HCT116 (cell line): ENCODE measurements around the gene CHST9. TPM values are rescaled to one million over a fixed set of nuclear protein-coding genes. Genes with fewer than 3 reads are reported as not detected.

Experiments
- ATAC-seq: fragments of 200-7000 bp; cut with Tn5 transposase; 2 replicates; pipeline ENCODE4 v1.9.1; 2020; ENCODE audit warnings: mild to moderate bottlenecking, moderate library complexity
- BruUV-seq: library from RNA; stranded (reverse); fragments of 400-500 nt; replicated peaks from 2 replicates; lab custom pipeline; 2021; lab: Mats Ljungman, UMichigan
- CTCF ChIA-PET: fragments of 300-600 bp; sonication (Branson Sonifier 250); formaldehyde crosslinking; loops from one replicate; lab custom pipeline; 2021; ENCODE audit warnings: antibody characterized with exemption; lab: Charles Lee
- POLR2A ChIA-PET: fragments of 300-600, 350-600 bp; sonication (Branson Sonifier 250); formaldehyde crosslinking; loops from one replicate; lab custom pipeline; 2021; ENCODE audit warnings: antibody characterized with exemption; lab: Charles Lee
- RAD21 ChIA-PET, 2 experiments: fragments of 300-600 bp; sonication (Branson Sonifier 250); formaldehyde crosslinking; loops; one replicate each; lab custom pipeline; 2023; ENCODE audit warnings: low total read pairs in 2 of 2; ENCODE audit not compliant: uncharacterized antibody in 2 of 2, unreplicated experiment in 2 of 2, low non-redundant PET in 1 of 2; lab: Charles Lee
- DNase-seq: peaks from one replicate; pipeline ENCODE4 v3.0.0-alpha.2; 2010; ENCODE audit warnings: low read depth, low spot score
- H2AFZ ChIP-seq: fragments of 200-600 bp; shearing (Covaris generic), sonication (generic); 2 replicates; pipeline ENCODE4 v1.6.1; 2017; ENCODE audit warnings: low read depth, mixed run types, mixed read lengths, antibody characterized with exemption, low read length; ENCODE audit not compliant: poor library complexity, severe bottlenecking
- H3K27ac ChIP-seq: 2 replicates; pipeline ENCODE4 v1.5.1; 2012; ENCODE audit warnings: low read depth, low read length
- H3K27me3 ChIP-seq: fragments of 200-600 bp; sonication (generic); 2 replicates; pipeline ENCODE4 v1.6.1; 2016; ENCODE audit warnings: mixed run types, low read length, mixed read lengths; ENCODE audit not compliant: insufficient read depth
- H3K36me3 ChIP-seq, 2 experiments: fragments of 200-500 bp in 1 of 2; fragments of 200-600 bp in 1 of 2; sonication (Bioruptor generic) in 1 of 2; sonication (generic) in 1 of 2; 2 replicates each; pipeline versions ENCODE4 v1.5.1 to v1.6.1; 2014 to 2016; ENCODE audit warnings: low read length in 2 of 2, inconsistent platforms in 1 of 2, mixed read lengths in 1 of 2, mixed run types in 1 of 2; ENCODE audit not compliant: insufficient read depth in 2 of 2, control insufficient read depth in 1 of 2
- H3K4me1 ChIP-seq, 2 experiments: fragments of 200-600 bp in 1 of 2; sonication (generic) in 1 of 2; 2 replicates each; pipeline versions ENCODE4 v1.5.1 to v1.6.1; 2012 to 2017; ENCODE audit warnings: low read length in 2 of 2, inconsistent platforms in 1 of 2, mild to moderate bottlenecking in 1 of 2, mixed read lengths in 1 of 2, mixed run types in 1 of 2, moderate library complexity in 1 of 2; ENCODE audit not compliant: insufficient read depth in 2 of 2, control insufficient read depth in 1 of 2
- H3K4me2 ChIP-seq: fragments of 200-600 bp; sonication (generic); 2 replicates; pipeline ENCODE4 v1.6.1; 2017; ENCODE audit warnings: mixed run types, low read length, mixed read lengths
- H3K4me3 ChIP-seq, 2 experiments: fragments of 200-600 bp in 1 of 2; sonication (generic) in 1 of 2; replicated peaks in 1 of 2; 2 replicates each; pipeline ENCODE4 v1.5.1; 2011 to 2016; ENCODE audit warnings: low read length in 2 of 2, control low read depth in 1 of 2, low read depth in 1 of 2, mild to moderate bottlenecking in 1 of 2, mixed read lengths in 1 of 2, mixed run types in 1 of 2
- H3K79me2 ChIP-seq: fragments of 200-600 bp; sonication (generic); 2 replicates; pipeline ENCODE4 v1.6.1; 2017; ENCODE audit warnings: mild to moderate bottlenecking, mixed run types, low read length, moderate library complexity, mixed read lengths; ENCODE audit not compliant: insufficient read depth
- H3K9ac ChIP-seq: fragments of 200-600 bp; sonication (generic); 2 replicates; pipeline ENCODE4 v1.6.1; 2016; ENCODE audit warnings: low read length, mixed read lengths
- H3K9me2 ChIP-seq: fragments of 200-600 bp; sonication (generic), shearing (Covaris generic); 2 replicates; pipeline ENCODE4 v1.6.1; 2017; ENCODE audit warnings: mixed run types, mild to moderate bottlenecking, moderate library complexity; ENCODE audit not compliant: insufficient read depth
- H3K9me3 ChIP-seq, 2 experiments: fragments of 200-500 bp in 1 of 2; fragments of 200-600 bp in 1 of 2; sonication (Bioruptor generic) in 1 of 2; sonication (generic) in 1 of 2; 2 replicates each; pipeline ENCODE4 v1.6.1; 2014 to 2017; ENCODE audit warnings: low read length in 2 of 2, mixed read lengths in 2 of 2, inconsistent platforms in 1 of 2, low read depth in 1 of 2, mild to moderate bottlenecking in 1 of 2, mixed run types in 1 of 2, moderate library complexity in 1 of 2; ENCODE audit not compliant: control insufficient read depth in 1 of 2, insufficient read depth in 1 of 2
- H4K20me1 ChIP-seq: fragments of 200-600 bp; sonication (generic), shearing (Covaris generic); 2 replicates; pipeline ENCODE4 v1.6.1; 2017; ENCODE audit warnings: mixed run types, mild to moderate bottlenecking, moderate library complexity; ENCODE audit not compliant: insufficient read depth
- ATF3 ChIP-seq: IDR thresholded peaks from 2 replicates; pipeline ENCODE4 v1.6.1; 2012
- EGR1 ChIP-seq: IDR thresholded peaks from 2 replicates; pipeline ENCODE4 v1.6.1; 2012; ENCODE audit warnings: low read depth
- EZH2 ChIP-seq: fragments of 200-600 bp; sonication (generic); IDR thresholded peaks from 2 replicates; pipeline ENCODE4 v1.6.1; 2017; ENCODE audit warnings: antibody characterized with exemption, mixed run types
- EZH2phosphoT487 ChIP-seq: fragments of 200-600 bp; IDR thresholded peaks from 2 replicates; pipeline ENCODE4 v1.6.1; 2018; ENCODE audit warnings: antibody characterized with exemption, borderline replicate concordance
- FOSL1 ChIP-seq: IDR thresholded peaks from 2 replicates; pipeline ENCODE4 v1.6.1; 2012; ENCODE audit warnings: low read depth
- JUND ChIP-seq: IDR thresholded peaks from 2 replicates; pipeline ENCODE4 v1.6.1; 2012
- RAD21 ChIP-seq: IDR thresholded peaks from 2 replicates; pipeline ENCODE4 v1.6.1; 2012; ENCODE audit warnings: low read depth, mild to moderate bottlenecking
- SIN3A ChIP-seq: IDR thresholded peaks from 2 replicates; pipeline ENCODE4 v1.6.1; 2012; ENCODE audit warnings: low read depth
- SP1 ChIP-seq: IDR thresholded peaks from 2 replicates; pipeline ENCODE4 v1.6.1; 2012; ENCODE audit warnings: low read depth
- TCF7L2 ChIP-seq: IDR thresholded peaks from 2 replicates; pipeline ENCODE4 v1.7.0; 2011; ENCODE audit warnings: borderline replicate concordance, inconsistent platforms; ENCODE audit not compliant: insufficient read depth, insufficient read length; ENCODE audit errors: extremely low read depth
- YY1 ChIP-seq: IDR thresholded peaks from 2 replicates; pipeline ENCODE4 v1.6.1; 2011; ENCODE audit warnings: low read length, low read depth, moderate library complexity, mild to moderate bottlenecking; ENCODE audit not compliant: insufficient replicate concordance; ENCODE audit errors: extremely low read depth
- ZBTB33 ChIP-seq: IDR thresholded peaks from 2 replicates; pipeline ENCODE4 v1.6.1; 2011; ENCODE audit warnings: mild to moderate bottlenecking, low read length, moderate library complexity; ENCODE audit not compliant: insufficient replicate concordance; ENCODE audit errors: extremely low read depth
- ZFX ChIP-seq: fragments of 450-650 bp; IDR thresholded peaks from 2 replicates; pipeline ENCODE4 v1.6.1; 2017
- intact Hi-C: fragments of 100-400 bp; cut with micrococcal nuclease; formaldehyde crosslinking; loops from 2 replicates; pipeline ENCODE4 v1.10.0; 2022
- total RNA-seq: library from RNA; stranded (reverse); gene quantifications from one replicate; pipeline ENCODE4 v1.2.1, GENCODE V29; 2021; ENCODE audit not compliant: unreplicated experiment
- TF ChIP-seq, protein P1 (sequence below), 3 experiments: fragments of 200-600 bp in 1 of 3; sonication (generic) in 1 of 3; IDR thresholded peaks in 2 of 3; conservative IDR thresholded peaks in 1 of 3; 2 replicates each; pipeline ENCODE4 v1.5.1; 2012 to 2017; ENCODE audit warnings: low read depth in 2 of 3, low read length in 2 of 3, antibody characterized with exemption in 1 of 3, borderline replicate concordance in 1 of 3, control low read depth in 1 of 3, mild to moderate bottlenecking in 1 of 3, mixed read lengths in 1 of 3, mixed run types in 1 of 3, moderate library complexity in 1 of 3; ENCODE audit not compliant: insufficient read depth in 1 of 3

The CHST9 gene
- total RNA-seq, 1 experiment from 2014 or later: not detected

GRCh38 chr18:27188309-27188708 is 3.2 kb upstream of the CHST9 start (continued):
- TF ChIP-seq EZH2phosphoT487: no peak
- TF ChIP-seq, protein P1, sequence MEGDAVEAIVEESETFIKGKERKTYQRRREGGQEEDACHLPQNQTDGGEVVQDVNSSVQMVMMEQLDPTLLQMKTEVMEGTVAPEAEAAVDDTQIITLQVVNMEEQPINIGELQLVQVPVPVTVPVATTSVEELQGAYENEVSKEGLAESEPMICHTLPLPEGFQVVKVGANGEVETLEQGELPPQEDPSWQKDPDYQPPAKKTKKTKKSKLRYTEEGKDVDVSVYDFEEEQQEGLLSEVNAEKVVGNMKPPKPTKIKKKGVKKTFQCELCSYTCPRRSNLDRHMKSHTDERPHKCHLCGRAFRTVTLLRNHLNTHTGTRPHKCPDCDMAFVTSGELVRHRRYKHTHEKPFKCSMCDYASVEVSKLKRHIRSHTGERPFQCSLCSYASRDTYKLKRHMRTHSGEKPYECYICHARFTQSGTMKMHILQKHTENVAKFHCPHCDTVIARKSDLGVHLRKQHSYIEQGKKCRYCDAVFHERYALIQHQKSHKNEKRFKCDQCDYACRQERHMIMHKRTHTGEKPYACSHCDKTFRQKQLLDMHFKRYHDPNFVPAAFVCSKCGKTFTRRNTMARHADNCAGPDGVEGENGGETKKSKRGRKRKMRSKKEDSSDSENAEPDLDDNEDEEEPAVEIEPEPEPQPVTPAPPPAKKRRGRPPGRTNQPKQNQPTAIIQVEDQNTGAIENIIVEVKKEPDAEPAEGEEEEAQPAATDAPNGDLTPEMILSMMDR (IDR thresholded peaks at IDR 0.05 in 2 of 3, conservative IDR thresholded peaks at IDR 0.05 in 1 of 3; ENCODE audit: borderline replicate concordance in 1 of 3, insufficient read depth in 1 of 3, low read depth in 2 of 3, low read length in 2 of 3): no peak
- no peak for TF ChIP-seq YY1

DNA sequence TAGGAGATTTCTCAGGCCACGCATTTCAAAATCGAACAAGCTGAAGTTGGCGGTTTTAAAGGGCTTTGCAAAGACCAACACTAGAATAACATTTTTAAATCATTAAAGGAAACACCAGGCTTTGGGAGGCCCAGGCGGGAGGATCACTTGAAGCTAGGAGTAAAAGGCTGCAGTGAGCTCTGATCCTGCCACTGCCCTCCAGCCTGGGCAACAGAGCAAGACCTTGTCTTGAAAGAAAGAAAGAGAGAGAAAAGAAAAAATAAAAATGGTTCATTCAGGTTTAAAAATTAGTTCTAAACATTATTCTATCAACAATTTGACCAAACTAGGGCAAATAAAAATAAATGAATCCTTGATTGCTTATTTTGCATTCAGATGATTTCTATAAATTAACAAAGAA is 789 bp upstream of the CHST9 start:
- CTCF ChIA-PET: no interaction called here
- no peak overlapping the region for H3K4me2 ChIP-seq
- POLR2A ChIA-PET: no interaction called here
- H3K9me3 ChIP-seq: no peaks in the 10 kb centered on the region
- no peak for ATAC-seq
- H3K79me2 ChIP-seq: no peaks in the 10 kb centered on the region
- RAD21 ChIA-PET: no interaction called here
- no peak overlapping the region for H3K9ac ChIP-seq
- BruUV-seq: no TSS peak
- no peak overlapping the region for H3K4me3 ChIP-seq
- DNase-seq: no peak
- no peaks in the 10 kb centered on the region for H4K20me1 ChIP-seq
- H3K27me3 ChIP-seq: no peaks in the 10 kb centered on the region
- intact Hi-C loops: no loop called here
- no peak overlapping the region for H2AFZ ChIP-seq
- H3K27ac ChIP-seq: no peak overlapping the region
- H3K9me2 ChIP-seq: no peaks in the 10 kb centered on the region
- H3K4me1 ChIP-seq: no peaks in the 10 kb centered on the region
- no peaks in the 10 kb centered on the region for H3K36me3 ChIP-seq
- TF ChIP-seq ATF3: no peak
- TF ChIP-seq FOSL1: no peak
- TF ChIP-seq ZFX: no peak
- no peak for TF ChIP-seq EZH2
- no peak for TF ChIP-seq SIN3A
- TF ChIP-seq EGR1: no peak
- TF ChIP-seq, protein P1 (IDR thresholded peaks at IDR 0.05 in 2 of 3, conservative IDR thresholded peaks at IDR 0.05 in 1 of 3; ENCODE audit: borderline replicate concordance in 1 of 3, insufficient read depth in 1 of 3, low read depth in 2 of 3, low read length in 2 of 3): no peak
- no peak for TF ChIP-seq ZBTB33
- TF ChIP-seq JUND: no peak
- no peak for TF ChIP-seq TCF7L2
- no peak for TF ChIP-seq YY1
- TF ChIP-seq RAD21: no peak
- no peak for TF ChIP-seq SP1
